ENCODE measurements around the gene CDC5L.

GRCh38 chr6:44489910-44490604, 102.6 kb downstream of the CDC5L start:
- TF ChIP-seq EZH2 (IDR thresholded peaks at IDR 0.05; ENCODE audit: insufficient read depth, poor library complexity, severe bottlenecking) (no peak), EZH2phosphoT487 (IDR thresholded peaks at IDR 0.05; ENCODE audit: insufficient read depth, low read depth) (no peak)

All from GM23248 (cell line).